NCI-H345 (cell line): ENCODE measurements around the gene EI24.

Source experiments
- DNase-seq: peaks from one replicate; lab custom pipeline; 2025; lab: John Stamatoyannopoulos, UW

The EI24 gene

GRCh38 chr11:125579811-125580210, 10.5 kb downstream of the EI24 start:
- no peak for DNase-seq

- DNase-seq, result no peak
Observed at GRCh38 chr11:125583496-125583895, 14.2 kb downstream of the EI24 start.

GRCh38 chr11:125585487-125585886, 16.2 kb downstream of the EI24 start:
- DNase-seq, result no peak

GRCh38 chr11:125586623-125587022, 17.3 kb downstream of the EI24 start:
- no peak for DNase-seq

- no peak for DNase-seq
Observed at GRCh38 chr11:125587480-125587879, 18.2 kb downstream of the EI24 start.

GRCh38 chr11:125588505-125588904, 19.2 kb downstream of the EI24 start:
- no peak for DNase-seq

- peak; percentile 53 for DNase-seq
Observed at GRCh38 chr11:125591649-125592304, 22.5 kb downstream of the EI24 start.

GRCh38 chr11:125592305-125593113, 23.2 kb downstream of the EI24 start, which contains the start of gene STT3A:
Gene STT3A (plus strand): TSS chr11:125592852. CDS start chr11:125595916, 3,064 bp downstream.
- DNase-seq, result peak; percentile 100

GRCh38 chr11:125593114-125593820, 24.0 kb downstream of the EI24 start:
- no peak for DNase-seq

GRCh38 chr11:125594958-125595357, 25.7 kb downstream of the EI24 start:
- no peak for DNase-seq

- DNase-seq, result no peak
Observed at GRCh38 chr11:125600663-125601062, 31.4 kb downstream of the EI24 start.

GRCh38 chr11:125603207-125603606, 33.9 kb downstream of the EI24 start:
- DNase-seq, result no peak

GRCh38 chr11:125605417-125605816, 36.1 kb downstream of the EI24 start:
- no peak for DNase-seq

- DNase-seq, result no peak
Observed at GRCh38 chr11:125609545-125609944, 40.3 kb downstream of the EI24 start.

GRCh38 chr11:125618383-125618782, 49.1 kb downstream of the EI24 start:
- DNase-seq, result no peak

- no peak for DNase-seq
Observed at GRCh38 chr11:125621995-125622394, 52.7 kb downstream of the EI24 start.

- DNase-seq, result no peak
Observed at GRCh38 chr11:125623064-125623463, 53.8 kb downstream of the EI24 start.

- no peak for DNase-seq
Observed at GRCh38 chr11:125624756-125625213, 55.5 kb downstream of the EI24 start, which contains the start of gene CHEK1. Gene CHEK1 (plus strand): TSS chr11:125625163. CDS start chr11:125626769, 1,606 bp downstream.

GRCh38 chr11:125625225-125625629, 56.0 kb downstream of the EI24 start:
- no peak for DNase-seq

GRCh38 chr11:125625630-125626287, 56.5 kb downstream of the EI24 start:
- peak; percentile 91 for DNase-seq

GRCh38 chr11:125626288-125626950, 57.1 kb downstream of the EI24 start:
- peak; percentile 72 for DNase-seq
